MM.1S (cell line): ENCODE results near the gene CANT1.

Source experiments
- EZH2phosphoT487 ChIP-seq: fragments of 300-600 bp; sonication (generic); IDR thresholded peaks from 2 replicates; pipeline ENCODE4 v1.6.1; 2018; ENCODE audit warnings: antibody characterized with exemption, low read length
- TF ChIP-seq, protein P1 (sequence below): fragments of 300-600 bp; sonication (generic); IDR thresholded peaks from 2 replicates; pipeline ENCODE4 v1.5.1; 2016; ENCODE audit warnings: antibody characterized with exemption, low read length, mixed read lengths

DNA sequence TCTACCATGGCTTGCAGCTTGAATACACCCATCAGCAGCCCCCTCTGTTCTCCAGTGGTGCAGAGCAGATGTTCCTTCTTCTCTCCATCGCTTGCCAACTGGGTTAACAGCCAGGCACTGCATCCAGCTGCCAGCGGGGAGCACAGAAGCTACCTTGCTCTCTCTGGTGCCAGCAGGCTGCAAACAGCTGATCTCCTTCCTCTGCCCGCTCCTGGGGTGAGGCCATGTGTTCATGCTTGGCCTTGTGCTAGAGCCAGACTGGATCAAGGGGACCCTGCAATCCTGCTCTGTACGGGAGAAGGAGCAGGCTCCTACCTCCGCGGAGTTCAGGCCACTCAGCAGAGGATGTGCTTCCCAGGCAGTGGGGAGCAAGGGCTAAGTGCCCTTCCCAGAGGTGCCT, 41.0 kb upstream of the CANT1 start:
- TF ChIP-seq EZH2phosphoT487 = no peak
- TF ChIP-seq, protein P1, sequence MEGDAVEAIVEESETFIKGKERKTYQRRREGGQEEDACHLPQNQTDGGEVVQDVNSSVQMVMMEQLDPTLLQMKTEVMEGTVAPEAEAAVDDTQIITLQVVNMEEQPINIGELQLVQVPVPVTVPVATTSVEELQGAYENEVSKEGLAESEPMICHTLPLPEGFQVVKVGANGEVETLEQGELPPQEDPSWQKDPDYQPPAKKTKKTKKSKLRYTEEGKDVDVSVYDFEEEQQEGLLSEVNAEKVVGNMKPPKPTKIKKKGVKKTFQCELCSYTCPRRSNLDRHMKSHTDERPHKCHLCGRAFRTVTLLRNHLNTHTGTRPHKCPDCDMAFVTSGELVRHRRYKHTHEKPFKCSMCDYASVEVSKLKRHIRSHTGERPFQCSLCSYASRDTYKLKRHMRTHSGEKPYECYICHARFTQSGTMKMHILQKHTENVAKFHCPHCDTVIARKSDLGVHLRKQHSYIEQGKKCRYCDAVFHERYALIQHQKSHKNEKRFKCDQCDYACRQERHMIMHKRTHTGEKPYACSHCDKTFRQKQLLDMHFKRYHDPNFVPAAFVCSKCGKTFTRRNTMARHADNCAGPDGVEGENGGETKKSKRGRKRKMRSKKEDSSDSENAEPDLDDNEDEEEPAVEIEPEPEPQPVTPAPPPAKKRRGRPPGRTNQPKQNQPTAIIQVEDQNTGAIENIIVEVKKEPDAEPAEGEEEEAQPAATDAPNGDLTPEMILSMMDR = no peak
